HepG2 (cell line): Measurements from ENCODE around the gene GPR137. TPM values are rescaled to one million over a fixed set of nuclear protein-coding genes. Genes with fewer than 3 reads are reported as not detected.

Experiments
- ARID5B ChIP-seq: IDR thresholded peaks from 2 replicates; pipeline ENCODE4 v1.4.0; 2020; ENCODE audit warnings: mild to moderate bottlenecking, missing genetic modification reagents
- CBX5 ChIP-seq: sonication (generic); formaldehyde crosslinking; IDR thresholded peaks from 2 replicates; pipeline ENCODE4 v1.4.0; 2020; ENCODE audit warnings: missing genetic modification reagents, borderline replicate concordance
- ERF ChIP-seq: IDR thresholded peaks from 2 replicates; pipeline ENCODE4 v1.6.1; 2018; ENCODE audit warnings: missing biosample characterization, missing genetic modification reagents
- ETV6 ChIP-seq: sonication (generic); formaldehyde crosslinking; conservative IDR thresholded peaks from 2 replicates; pipeline ENCODE4 v1.4.0; 2020; ENCODE audit warnings: missing genetic modification reagents
- HDAC2 ChIP-seq: sonication (generic); formaldehyde crosslinking; IDR thresholded peaks from 2 replicates; pipeline ENCODE4 v1.4.0; 2020; ENCODE audit warnings: missing genetic modification reagents
- MYPOP ChIP-seq: sonication (generic); formaldehyde crosslinking; IDR thresholded peaks from 2 replicates; pipeline ENCODE4 v1.8.1; 2023; ENCODE audit warnings: mild to moderate bottlenecking, moderate library complexity, missing genetic modification reagents
- NR0B2 ChIP-seq: sonication (generic); formaldehyde crosslinking; IDR thresholded peaks from 2 replicates; pipeline ENCODE4 v1.4.0; 2020; ENCODE audit warnings: mild to moderate bottlenecking, missing genetic modification reagents
- PAWR ChIP-seq: sonication (generic); formaldehyde crosslinking; IDR thresholded peaks from 2 replicates; pipeline ENCODE4 v1.4.0; 2020; ENCODE audit warnings: missing genetic modification reagents, mild to moderate bottlenecking, borderline replicate concordance
- PRDM15 ChIP-seq: sonication (generic); formaldehyde crosslinking; IDR thresholded peaks from 2 replicates; pipeline ENCODE4 v1.4.0; 2020; ENCODE audit warnings: missing genetic modification reagents
- SMAD9 ChIP-seq: sonication (generic); formaldehyde crosslinking; IDR thresholded peaks from 2 replicates; pipeline ENCODE4 v1.5.1; 2020; ENCODE audit warnings: mild to moderate bottlenecking, missing genetic modification reagents
- SNAPC2 ChIP-seq: sonication (generic); formaldehyde crosslinking; IDR thresholded peaks from 2 replicates; pipeline ENCODE4 v1.8.1; 2022; ENCODE audit warnings: mild to moderate bottlenecking, missing genetic modification reagents
- SRSF4 ChIP-seq: fragments of 200-400 bp; formaldehyde crosslinking; IDR thresholded peaks from one replicate; pipeline ENCODE4 v1.6.1; 2018; ENCODE audit warnings: mild to moderate bottlenecking, low read depth, low read length, moderate library complexity; ENCODE audit not compliant: poor library complexity, severe bottlenecking
- TBL1XR1 ChIP-seq: fragments of 150-350 bp; IDR thresholded peaks from 2 replicates; pipeline ENCODE4 v1.6.1; 2014; ENCODE audit warnings: borderline replicate concordance, low read length; ENCODE audit not compliant: partially characterized antibody
- ZFP41 ChIP-seq: sonication (generic); formaldehyde crosslinking; IDR thresholded peaks from 2 replicates; pipeline ENCODE4 v1.4.0; 2020; ENCODE audit warnings: mild to moderate bottlenecking, missing genetic modification reagents, borderline replicate concordance
- ZNF496 ChIP-seq: sonication (generic); formaldehyde crosslinking; IDR thresholded peaks from 2 replicates; pipeline ENCODE4 v1.8.1; 2023; ENCODE audit warnings: mild to moderate bottlenecking, moderate library complexity, missing genetic modification reagents; ENCODE audit not compliant: insufficient replicate concordance
- ZNF552 ChIP-seq: sonication (generic); formaldehyde crosslinking; IDR thresholded peaks from 2 replicates; pipeline ENCODE4 v1.9.0; 2022; ENCODE audit warnings: missing genetic modification reagents, mild to moderate bottlenecking, borderline replicate concordance
- polyA plus RNA-seq, 8 experiments: library from polyadenylated mRNA; depleted of rRNA in 3 of 8; stranded (reverse) in 7 of 8; unstranded in 1 of 8; fragments of >200 nt; fragmentation: Illumina TruSeq in 4 of 8; extraction: Trizol in 4 of 8; gene quantifications; 2 replicates each; pipeline versions ENCODE4 v1.2.1 to v1.2.3, GENCODE V29; 2011 to 2016; ENCODE audit warnings: low read depth in 4 of 8, missing spikeins in 1 of 8, mixed read lengths in 1 of 8; ENCODE audit not compliant: insufficient read depth in 1 of 8
- total RNA-seq, 5 experiments: library from RNA; depleted of rRNA; stranded (reverse); fragments of >200 nt; fragmentation: Illumina TruSeq; extraction: Trizol; gene quantifications; 2 replicates each; pipeline ENCODE4 v1.2.3, GENCODE V29; 2016; ENCODE audit warnings: low read depth in 1 of 5

Gene GPR137
- total and polyA plus RNA-seq, 2 of the 13 experiments (the other 11 are each of a cell fraction or from before 2014, with no cell fraction given), result 8.5 to 13.2 TPM

GRCh38 chr11:64246871-64247728 lies 38.5 kb upstream of the GPR137 start, which contains the start of gene PPP1R14B (continued):
- TF ChIP-seq PRDM15 (CRISPR knock-in tag), result no peak
- TF ChIP-seq SRSF4, result no peak
- TF ChIP-seq ZNF552 (CRISPR knock-in tag), result peak; percentile 35; the same call in 1 of the 2 replicates
- TF ChIP-seq HDAC2 (CRISPR knock-in tag), result peak; percentile 59; the same call in 1 of the 2 replicates
- no peak for TF ChIP-seq CBX5 (CRISPR knock-in tag)
- peak; percentile 63; the same call in 1 of the 2 replicates for TF ChIP-seq SNAPC2
- no peak; the same call in 1 of the 2 replicates for TF ChIP-seq SMAD9
- no peak for TF ChIP-seq ZFP41 (CRISPR knock-in tag)
- no peak; the same call in 1 of the 2 replicates for TF ChIP-seq ERF (CRISPR knock-in tag)
- TF ChIP-seq PAWR (CRISPR knock-in tag), result 0 out of 2 replicates have a peak, but pooled peaks have one; percentile 23
- no peak for TF ChIP-seq ZNF496 (CRISPR knock-in tag)
- 0 out of 2 replicates have a peak, but pooled peaks have one; percentile 19 for TF ChIP-seq ETV6
- TF ChIP-seq NR0B2 (CRISPR knock-in tag), result no peak
- peak; percentile 6 for TF ChIP-seq TBL1XR1
- TF ChIP-seq MYPOP (CRISPR knock-in tag), result peak; percentile 95
- TF ChIP-seq ARID5B (CRISPR knock-in tag), result no peak
